CD8-positive, alpha-beta memory T cell (primary cell): Measurements from ENCODE around the gene GCNT4. TPM values are rescaled to one million over a fixed set of nuclear protein-coding genes. Genes with fewer than 3 reads are reported as not detected.

Source experiments
- CTCF ChIA-PET: fragments of 350-600 bp; sonication (Branson Sonifier 250); formaldehyde crosslinking; loops from one replicate; lab custom pipeline; 2021; ENCODE audit warnings: antibody characterized with exemption; lab: Charles Lee
- POLR2A ChIA-PET: fragments of 350-600 bp; sonication (Branson Sonifier 250); formaldehyde crosslinking; loops from one replicate; lab custom pipeline; 2021; ENCODE audit warnings: antibody characterized with exemption; lab: Charles Lee
- DNase-seq, 5 donors: peaks; one replicate each; pipeline versions ENCODE4 v3.0.0 to v3.0.0-alpha.2; 2020 to 2022; ENCODE audit warnings: mixed read lengths in 1 of 5
- H3K27ac ChIP-seq: one replicate; pipeline ENCODE4 v1.7.0; 2013; ENCODE audit warnings: low read depth, mild to moderate bottlenecking, low read length, moderate library complexity
- H3K27me3 ChIP-seq: 2 replicates; pipeline ENCODE4 v1.7.0; 2013; ENCODE audit warnings: low read length, mild to moderate bottlenecking; ENCODE audit not compliant: insufficient read depth, poor library complexity, severe bottlenecking
- H3K36me3 ChIP-seq: 2 replicates; pipeline ENCODE4 v1.7.0; 2013; ENCODE audit warnings: mild to moderate bottlenecking, low read length, moderate library complexity; ENCODE audit not compliant: insufficient read depth
- H3K4me1 ChIP-seq: 2 replicates; pipeline ENCODE4 v1.7.0; 2013; ENCODE audit warnings: mild to moderate bottlenecking, low read length, moderate library complexity; ENCODE audit not compliant: insufficient read depth
- H3K4me3 ChIP-seq: 2 replicates; pipeline ENCODE4 v1.7.0; 2013; ENCODE audit warnings: mild to moderate bottlenecking, low read length
- H3K9me3 ChIP-seq: 2 replicates; pipeline ENCODE4 v1.7.0; 2013; ENCODE audit warnings: mild to moderate bottlenecking, low read length
- H3K27ac Mint-ChIP-seq, 8 donors: one replicate each; pipeline ENCODE4 v1.8.0; 2020 to 2021; ENCODE audit warnings: mixed read lengths in 8 of 8, mild to moderate bottlenecking in 6 of 8, inconsistent platforms in 3 of 8, moderate library complexity in 3 of 8
- H3K27me3 Mint-ChIP-seq, 2 donors: one replicate each; pipeline ENCODE4 v1.8.0; 2020 to 2021; ENCODE audit warnings: mixed read lengths in 2 of 2, mild to moderate bottlenecking in 1 of 2, moderate library complexity in 1 of 2
- H3K36me3 Mint-ChIP-seq, 3 donors: one replicate each; pipeline ENCODE4 v1.8.0; 2020 to 2021; ENCODE audit warnings: mixed read lengths in 3 of 3, inconsistent platforms in 1 of 3, mild to moderate bottlenecking in 1 of 3
- H3K4me1 Mint-ChIP-seq, 3 donors: one replicate each; pipeline ENCODE4 v1.8.0; 2020 to 2021; ENCODE audit warnings: mixed read lengths in 3 of 3, inconsistent platforms in 1 of 3, mild to moderate bottlenecking in 1 of 3
- H3K4me3 Mint-ChIP-seq, 7 donors: one replicate each; pipeline ENCODE4 v1.8.0; 2020 to 2021; ENCODE audit warnings: mixed read lengths in 7 of 7, mild to moderate bottlenecking in 6 of 7, moderate library complexity in 4 of 7, inconsistent platforms in 2 of 7
- H3K9me3 Mint-ChIP-seq, 5 donors: one replicate each; pipeline ENCODE4 v1.8.0; 2020 to 2022; ENCODE audit warnings: mixed read lengths in 5 of 5, mild to moderate bottlenecking in 3 of 5, moderate library complexity in 2 of 5, inconsistent platforms in 1 of 5
- polyA plus RNA-seq: library from polyadenylated mRNA; unstranded; fragments of 300-500 nt; fragmentation: Illumina TruSeq; gene quantifications from one replicate; pipeline ENCODE4 v1.2.3, GENCODE V29; 2021
- total RNA-seq, 2 experiments: library from RNA; stranded (reverse); gene quantifications; one replicate each; pipeline ENCODE4 v1.2.3, GENCODE V29; 2021

GCNT4 gene
- total and polyA plus RNA-seq, 3 experiments from 2014 or later = 1.3 to 1.6 (median 1.4) TPM

DNA sequence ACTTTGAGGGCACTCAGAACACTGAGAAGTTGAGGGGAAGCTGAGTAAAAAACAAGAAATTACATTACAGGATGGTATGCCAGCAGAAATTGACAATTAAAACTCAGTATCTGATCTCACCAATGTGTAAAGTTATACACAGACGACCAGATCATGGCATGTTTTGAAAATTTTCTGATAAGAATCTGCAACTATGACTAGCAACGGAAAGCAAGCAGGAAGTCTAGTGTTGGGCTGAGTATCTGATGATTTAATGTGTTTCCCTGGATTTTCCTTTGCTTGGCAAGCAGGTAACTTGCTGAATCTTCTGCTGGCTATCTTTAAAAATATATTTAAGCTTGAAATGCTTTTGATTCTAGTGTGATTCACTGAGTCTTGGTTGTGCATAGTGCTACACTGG lies 5.2 kb upstream of the GCNT4 start:
- Histone ChIP-seq H3K4me3 (no peak overlapping the region), H3K36me3 (no peaks in the 10 kb centered on the region), H3K27me3 (no peaks in the 10 kb centered on the region), H3K4me1 (peaks cover 82% of the 10 kb centered on the region), H3K9me3 (no peaks in the 10 kb centered on the region), H3K27ac (no peak overlapping the region)
- no peaks in the 10 kb centered on the region for H3K9me3 Mint-ChIP-seq
- H3K27ac Mint-ChIP-seq = peak overlapping the region; percentile 6 to 97 (median 40)
- peak overlapping the region in 4 of 7 donors; percentile 2 to 76 (median 32) for H3K4me3 Mint-ChIP-seq
- DNase-seq = peak in 2 of 5 donors; percentile 11 to 58
- peaks cover 0 to 4% of the 10 kb centered on the region in 2 donors for H3K27me3 Mint-ChIP-seq
- H3K36me3 Mint-ChIP-seq = peaks cover 0 to 3% (median 0%) of the 10 kb centered on the region in 3 donors
- CTCF ChIA-PET = interaction anchor here (1.2 kb wide), 1 partner anchor 180 kb away, joined by 3 read pairs; no protein-coding TSS in a partner anchor
- POLR2A ChIA-PET = no interaction called here
- H3K4me1 Mint-ChIP-seq = peaks cover 40 to 82% (median 72%) of the 10 kb centered on the region in 3 donors

DNA sequence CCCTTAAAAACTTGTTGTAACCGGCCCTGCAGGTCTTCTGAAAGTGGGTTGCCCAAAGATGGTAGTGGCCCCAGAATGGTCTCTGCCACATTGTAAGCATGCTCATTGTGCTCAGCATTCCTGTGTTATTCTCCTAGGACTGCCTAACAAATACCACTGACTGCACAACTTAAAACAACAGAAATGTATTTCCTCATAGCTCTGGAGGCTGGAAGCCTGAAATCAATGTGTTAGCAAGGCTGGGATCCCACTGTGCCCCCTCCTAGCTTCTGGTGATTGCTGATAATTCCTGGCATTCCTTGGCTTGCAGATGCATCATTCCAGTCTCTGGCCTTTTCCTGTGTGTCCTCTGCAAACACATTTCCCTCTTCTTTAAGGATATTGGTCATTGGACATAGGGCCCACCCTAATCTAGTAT lies 3.4 kb upstream of the GCNT4 start:
- no peak for DNase-seq
- peaks cover 78% of the 10 kb centered on the region for H3K4me1 ChIP-seq
- no peak overlapping the region for H3K27ac ChIP-seq
- Mint-ChIP-seq H3K27me3 (peaks cover 0 to 4% of the 10 kb centered on the region in 2 donors), H3K27ac (peak overlapping the region in 4 of 8 donors; percentile 10 to 73 (median 40)), H3K4me1 (peaks cover 55 to 86% (median 85%) of the 10 kb centered on the region in 3 donors), H3K36me3 (peaks cover 0 to 6% (median 0%) of the 10 kb centered on the region in 3 donors), H3K9me3 (no peaks in the 10 kb centered on the region), H3K4me3 (peak overlapping the region in 6 of 7 donors; percentile 11 to 93 (median 59))
- H3K9me3 ChIP-seq = no peaks in the 10 kb centered on the region
- no peaks in the 10 kb centered on the region for H3K27me3 ChIP-seq
- no peak overlapping the region for H3K4me3 ChIP-seq
- ChIA-PET CTCF (interaction anchor here (1.5 kb wide), 1 partner anchor 181 kb away, joined by 5 read pairs; the partner anchor contains the start of gene ANKRD31), POLR2A (interaction anchor here (0.6 to 1.1 kb wide), 3 partner anchors 8 to 281 kb away, joined by 3 to 6 read pairs (median 3); partner anchors contain the start of gene HMGCR)
- no peaks in the 10 kb centered on the region for H3K36me3 ChIP-seq

DNA sequence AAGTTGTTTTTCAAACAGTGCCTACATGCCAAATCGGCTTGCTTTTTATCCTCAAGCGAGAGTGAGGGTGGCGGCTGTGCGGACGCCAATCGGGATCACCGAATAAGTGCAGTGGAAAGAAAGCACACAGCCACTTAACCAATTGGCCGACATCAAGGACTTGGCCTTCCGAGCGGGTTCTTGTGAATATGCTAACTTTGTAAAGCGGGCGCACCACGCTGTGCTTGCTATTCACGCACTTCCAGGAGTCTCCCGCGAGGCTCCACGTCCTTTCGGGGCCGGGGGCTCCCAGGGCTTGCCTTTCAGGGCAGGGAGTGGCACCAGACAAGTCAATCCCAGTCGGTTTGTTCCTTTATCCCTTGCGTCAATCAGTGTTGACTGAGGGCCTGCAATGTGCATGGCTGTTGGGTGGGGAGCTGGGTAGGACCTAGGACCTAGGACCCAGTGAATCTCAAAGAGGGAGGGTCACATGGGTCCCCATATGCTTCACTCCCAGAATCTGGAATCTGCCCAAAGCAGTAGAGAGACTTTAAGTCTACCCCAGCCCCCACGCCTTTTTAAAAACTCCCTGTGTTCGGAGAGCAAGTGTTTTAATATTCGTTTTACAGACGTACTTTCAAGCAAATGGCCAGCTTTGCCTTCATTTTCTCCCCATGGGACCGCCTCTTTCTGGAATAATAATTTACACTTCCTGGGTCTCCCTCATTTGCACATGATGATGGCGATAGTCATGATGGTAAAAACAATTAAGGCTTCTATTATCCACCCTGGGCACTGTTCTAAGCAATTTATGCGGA lies 2.0 kb upstream of the GCNT4 start:
- H3K27me3 Mint-ChIP-seq = peaks cover 0 to 4% of the 10 kb centered on the region in 2 donors
- Histone ChIP-seq H3K4me1 (peaks cover 81% of the 10 kb centered on the region), H3K4me3 (peak overlapping the region; percentile 67), H3K36me3 (no peaks in the 10 kb centered on the region), H3K27ac (peak overlapping the region; percentile 68), H3K27me3 (no peaks in the 10 kb centered on the region), H3K9me3 (no peaks in the 10 kb centered on the region)
- peaks cover 61 to 87% (median 86%) of the 10 kb centered on the region in 3 donors for H3K4me1 Mint-ChIP-seq
- peaks cover 0 to 6% (median 0%) of the 10 kb centered on the region in 3 donors for H3K36me3 Mint-ChIP-seq
- ChIA-PET CTCF (interaction anchor here (0.7 to 2.4 kb wide), 9 partner anchors 13 to 288 kb away, joined by 3 to 14 read pairs (median 3); partner anchors contain the start of genes ANKRD31, GFM2, HMGCR and NSA2), POLR2A (interaction anchor here (0.6 to 1.1 kb wide), 5 partner anchors 10 to 433 kb away, joined by 3 to 9 read pairs (median 4); partner anchors contain the start of gene ANKRD31)
- DNase-seq = no peak
- H3K9me3 Mint-ChIP-seq = no peaks in the 10 kb centered on the region
- peak overlapping the region; percentile 88 to 95 (median 94) for H3K27ac Mint-ChIP-seq
- peak overlapping the region; percentile 88 to 98 (median 93) for H3K4me3 Mint-ChIP-seq

DNA sequence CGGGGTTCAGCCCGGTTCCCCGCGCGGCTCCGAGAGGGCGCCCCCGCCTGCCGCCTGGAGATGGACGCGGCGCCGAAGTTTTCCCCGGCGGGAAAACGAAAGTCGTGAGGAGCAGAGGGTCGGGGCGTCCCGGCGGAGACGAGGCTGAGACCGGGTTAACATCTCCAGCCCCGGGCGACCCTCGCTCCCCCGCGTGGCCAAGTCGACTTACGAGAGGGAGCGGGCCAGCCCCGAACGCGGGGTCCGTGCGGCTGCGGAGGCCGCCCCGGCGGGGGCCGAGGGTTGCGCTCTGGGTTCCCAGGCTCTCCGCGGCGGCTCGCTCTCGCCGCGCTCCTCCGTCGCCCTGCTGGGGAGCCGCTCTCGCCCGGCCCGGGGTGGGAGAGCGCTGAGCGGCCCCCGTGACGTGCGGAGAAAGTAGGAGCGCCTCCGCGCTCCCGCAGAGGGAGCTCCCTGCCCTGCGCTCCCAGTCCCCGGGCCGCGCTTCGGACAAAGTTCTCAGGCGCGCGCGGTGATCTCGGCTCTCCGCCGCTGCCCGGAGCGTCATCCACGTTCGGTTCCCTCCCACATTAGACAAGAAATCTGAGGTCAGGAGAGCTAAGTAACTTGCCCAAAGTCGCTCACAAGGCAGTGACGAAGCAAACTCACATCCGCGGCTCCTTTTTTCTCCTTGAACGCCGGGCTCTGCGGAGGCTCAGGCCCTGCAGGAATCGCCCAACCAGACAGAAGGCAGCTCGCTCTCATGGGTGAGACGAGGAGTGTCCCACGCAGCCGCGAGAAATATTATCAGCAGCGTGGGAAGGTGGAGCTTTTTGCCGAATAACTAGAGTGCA lies 1.2 kb upstream of the GCNT4 start:
- Histone ChIP-seq H3K4me3 (peak overlapping the region; percentile 67), H3K4me1 (peaks cover 81% of the 10 kb centered on the region), H3K9me3 (no peaks in the 10 kb centered on the region), H3K27ac (peak overlapping the region; percentile 68), H3K27me3 (no peaks in the 10 kb centered on the region), H3K36me3 (no peaks in the 10 kb centered on the region)
- Mint-ChIP-seq H3K4me1 (peaks cover 66 to 87% (median 86%) of the 10 kb centered on the region in 3 donors), H3K9me3 (no peaks in the 10 kb centered on the region), H3K4me3 (peak overlapping the region; percentile 88 to 98 (median 93)), H3K27me3 (peaks cover 0 to 3% of the 10 kb centered on the region in 2 donors), H3K27ac (peak overlapping the region; percentile 88 to 95 (median 94)), H3K36me3 (peaks cover 0 to 7% (median 0%) of the 10 kb centered on the region in 3 donors)
- CTCF ChIA-PET = interaction anchor here (0.7 to 4.9 kb wide), 10 partner anchors 12 to 287 kb away, joined by 3 to 30 read pairs (median 5); partner anchors contain the start of genes ANKRD31, GFM2, HMGCR and NSA2
- peak; percentile 14 to 78 (median 60) for DNase-seq
- POLR2A ChIA-PET = interaction anchor here (0.6 to 1.8 kb wide), 5 partner anchors 19 to 432 kb away, joined by 3 to 17 read pairs (median 4); partner anchors contain the start of gene ANKRD31

DNA sequence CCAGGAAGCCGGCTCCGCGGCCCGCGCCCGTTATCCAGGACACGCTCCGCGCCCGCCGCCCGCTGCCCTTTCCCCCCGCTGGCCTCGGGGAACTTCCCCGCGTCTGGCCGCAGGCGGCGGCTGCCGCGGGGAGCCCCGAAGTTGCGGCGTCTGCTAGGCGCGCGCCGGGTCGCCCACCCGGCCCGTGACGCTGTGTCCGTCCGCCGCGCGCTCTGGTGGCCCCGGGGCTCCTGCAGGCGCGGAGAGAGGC lies 621 bp upstream of the GCNT4 start:
- peak overlapping the region in 5 of 7 donors; percentile 68 to 98 (median 95) for H3K4me3 Mint-ChIP-seq
- no peaks in the 10 kb centered on the region for H3K27me3 ChIP-seq
- H3K36me3 ChIP-seq = no peaks in the 10 kb centered on the region
- H3K4me3 ChIP-seq = peak overlapping the region; percentile 67
- H3K4me1 ChIP-seq = peaks cover 81% of the 10 kb centered on the region
- no peaks in the 10 kb centered on the region for H3K9me3 ChIP-seq
- peaks cover 71 to 87% (median 86%) of the 10 kb centered on the region in 3 donors for H3K4me1 Mint-ChIP-seq
- peaks cover 0 to 3% of the 10 kb centered on the region in 2 donors for H3K27me3 Mint-ChIP-seq
- ChIA-PET POLR2A (interaction anchor here (1.1 to 1.8 kb wide), 3 partner anchors 18 to 184 kb away, joined by 3 to 17 read pairs (median 5); partner anchors contain the start of gene ANKRD31), CTCF (interaction anchor here (0.8 to 4.9 kb wide), 7 partner anchors 12 to 286 kb away, joined by 3 to 37 read pairs (median 7); partner anchors contain the start of genes ANKRD31, GFM2, HMGCR and NSA2)
- H3K27ac ChIP-seq = peak overlapping the region; percentile 68
- peak in 4 of 5 donors; percentile 25 to 65 (median 50) for DNase-seq
- no peaks in the 10 kb centered on the region for H3K9me3 Mint-ChIP-seq
- H3K36me3 Mint-ChIP-seq = peaks cover 0 to 9% (median 0%) of the 10 kb centered on the region in 3 donors
- peak overlapping the region in 1 of 8 donors; percentile 59 for H3K27ac Mint-ChIP-seq

DNA sequence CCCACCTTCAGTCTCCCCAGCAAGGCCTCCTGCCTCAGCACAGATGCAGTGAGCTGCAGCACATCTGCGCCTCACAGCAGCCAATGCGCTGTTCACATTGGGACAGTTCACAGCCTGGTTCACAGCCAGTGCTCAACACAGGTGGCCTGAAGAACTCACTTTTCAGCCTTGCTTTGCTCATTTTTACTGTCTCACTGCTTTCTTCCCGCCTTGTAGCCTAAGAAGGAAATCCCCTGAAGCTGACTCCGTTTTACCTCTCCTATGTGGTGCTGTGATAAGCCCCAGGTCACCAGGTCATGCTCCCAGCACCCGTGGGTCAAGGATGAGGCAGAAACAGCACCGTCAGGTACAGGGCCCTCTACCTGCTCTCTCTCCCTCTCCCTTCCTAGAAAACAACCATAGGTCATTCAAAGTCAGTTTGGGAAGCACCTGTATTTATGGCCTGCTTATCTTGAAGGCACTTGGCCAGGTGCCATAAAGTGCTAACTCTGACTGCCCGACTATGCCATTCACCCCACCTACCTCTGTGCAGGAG lies 1.1 kb downstream of the GCNT4 start:
- peaks cover 68 to 86% (median 85%) of the 10 kb centered on the region in 3 donors for H3K4me1 Mint-ChIP-seq
- peaks cover under 1 to 24% (median 8%) of the 10 kb centered on the region in 3 donors for H3K36me3 Mint-ChIP-seq
- Histone ChIP-seq H3K4me1 (peaks cover 73% of the 10 kb centered on the region), H3K27me3 (no peaks in the 10 kb centered on the region), H3K27ac (no peak overlapping the region), H3K36me3 (no peaks in the 10 kb centered on the region), H3K9me3 (no peaks in the 10 kb centered on the region), H3K4me3 (peak overlapping the region; percentile 70)
- ChIA-PET POLR2A (interaction anchor here (1.7 to 1.8 kb wide), 2 partner anchors 185 to 186 kb away, joined by 7 to 17 read pairs; partner anchors contain the start of gene ANKRD31), CTCF (interaction anchor here (1.1 to 4.9 kb wide), 10 partner anchors 11 to 214 kb away, joined by 3 to 37 read pairs (median 8); partner anchors contain the start of gene ANKRD31)
- peak in 2 of 5 donors; percentile 23 to 56 for DNase-seq
- no peaks in the 10 kb centered on the region for H3K9me3 Mint-ChIP-seq
- H3K27ac Mint-ChIP-seq = peak overlapping the region; percentile 26 to 95 (median 92)
- peaks cover 0 to 3% of the 10 kb centered on the region in 2 donors for H3K27me3 Mint-ChIP-seq
- H3K4me3 Mint-ChIP-seq = peak overlapping the region; percentile 88 to 97 (median 94)
